ENCODE results near the gene FHL2.

DNA sequence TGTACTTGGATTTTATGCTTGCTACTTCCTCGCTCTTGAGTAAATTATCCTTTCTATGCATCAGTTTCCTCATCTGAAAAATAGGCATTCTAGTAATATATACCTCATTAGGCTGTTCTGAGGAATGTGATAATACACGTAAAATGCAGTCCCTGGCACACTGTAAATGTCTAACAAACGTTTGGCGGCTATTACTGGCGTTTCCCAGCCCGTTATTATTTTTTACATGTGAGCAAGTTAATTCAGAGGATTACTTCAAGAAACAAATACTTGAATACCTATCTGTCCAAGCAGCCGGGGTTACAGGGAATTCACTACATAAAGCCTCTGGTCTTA lies 62.1 kb downstream of the FHL2 start:
- TF ChIP-seq ZNF263 (CRISPR knock-in tag; IDR thresholded peaks at IDR 0.05; ENCODE audit: low read depth) (no peak), CBFB (CRISPR knock-in tag; IDR thresholded peaks at IDR 0.05; ENCODE audit: low read depth) (no peak), NFYB (CRISPR knock-in tag; conservative IDR thresholded peaks at IDR 0.05; ENCODE audit: low read depth) (no peak), SP1 (CRISPR knock-in tag; conservative IDR thresholded peaks at IDR 0.05) (no peak), JUN (CRISPR knock-in tag; IDR thresholded peaks at IDR 0.05) (no peak)
- TF ChIP-seq, protein P1, sequence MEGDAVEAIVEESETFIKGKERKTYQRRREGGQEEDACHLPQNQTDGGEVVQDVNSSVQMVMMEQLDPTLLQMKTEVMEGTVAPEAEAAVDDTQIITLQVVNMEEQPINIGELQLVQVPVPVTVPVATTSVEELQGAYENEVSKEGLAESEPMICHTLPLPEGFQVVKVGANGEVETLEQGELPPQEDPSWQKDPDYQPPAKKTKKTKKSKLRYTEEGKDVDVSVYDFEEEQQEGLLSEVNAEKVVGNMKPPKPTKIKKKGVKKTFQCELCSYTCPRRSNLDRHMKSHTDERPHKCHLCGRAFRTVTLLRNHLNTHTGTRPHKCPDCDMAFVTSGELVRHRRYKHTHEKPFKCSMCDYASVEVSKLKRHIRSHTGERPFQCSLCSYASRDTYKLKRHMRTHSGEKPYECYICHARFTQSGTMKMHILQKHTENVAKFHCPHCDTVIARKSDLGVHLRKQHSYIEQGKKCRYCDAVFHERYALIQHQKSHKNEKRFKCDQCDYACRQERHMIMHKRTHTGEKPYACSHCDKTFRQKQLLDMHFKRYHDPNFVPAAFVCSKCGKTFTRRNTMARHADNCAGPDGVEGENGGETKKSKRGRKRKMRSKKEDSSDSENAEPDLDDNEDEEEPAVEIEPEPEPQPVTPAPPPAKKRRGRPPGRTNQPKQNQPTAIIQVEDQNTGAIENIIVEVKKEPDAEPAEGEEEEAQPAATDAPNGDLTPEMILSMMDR (IDR thresholded peaks at IDR 0.05) = no peak
- TF ChIP-seq, protein P2, sequence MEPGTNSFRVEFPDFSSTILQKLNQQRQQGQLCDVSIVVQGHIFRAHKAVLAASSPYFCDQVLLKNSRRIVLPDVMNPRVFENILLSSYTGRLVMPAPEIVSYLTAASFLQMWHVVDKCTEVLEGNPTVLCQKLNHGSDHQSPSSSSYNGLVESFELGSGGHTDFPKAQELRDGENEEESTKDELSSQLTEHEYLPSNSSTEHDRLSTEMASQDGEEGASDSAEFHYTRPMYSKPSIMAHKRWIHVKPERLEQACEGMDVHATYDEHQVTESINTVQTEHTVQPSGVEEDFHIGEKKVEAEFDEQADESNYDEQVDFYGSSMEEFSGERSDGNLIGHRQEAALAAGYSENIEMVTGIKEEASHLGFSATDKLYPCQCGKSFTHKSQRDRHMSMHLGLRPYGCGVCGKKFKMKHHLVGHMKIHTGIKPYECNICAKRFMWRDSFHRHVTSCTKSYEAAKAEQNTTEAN (CRISPR knock-in tag; IDR thresholded peaks at IDR 0.05) = no peak

Data from WTC11 (cell line).